Loucy (cell line): ENCODE measurements around the gene ARHGAP25.

Experiments used
- CTCF ChIP-seq: fragments of 200-600 bp; sonication (generic); conservative IDR thresholded peaks from 2 replicates; pipeline ENCODE4 v1.5.1; 2014; ENCODE audit warnings: mild to moderate bottlenecking, antibody characterized with exemption, low read length
- EZH2phosphoT487 ChIP-seq: fragments of 200-600 bp; IDR thresholded peaks from 2 replicates; pipeline ENCODE4 v1.6.1; 2018; ENCODE audit warnings: antibody characterized with exemption, mild to moderate bottlenecking, moderate library complexity, borderline replicate concordance

GRCh38 chr2:68806511-68807109, 72.0 kb downstream of the ARHGAP25 start:
- no peak for TF ChIP-seq CTCF
- TF ChIP-seq EZH2phosphoT487 = no peak
